Measurements from ENCODE around the gene ERGIC1. TPM values are rescaled to one million over a fixed set of nuclear protein-coding genes. Genes with fewer than 3 reads are reported as not detected.

The ERGIC1 gene
- total and polyA plus RNA-seq, 2 of the 13 experiments (the other 11 are each of a cell fraction or from before 2014, with no cell fraction given) = 78.5 to 184 TPM

DNA sequence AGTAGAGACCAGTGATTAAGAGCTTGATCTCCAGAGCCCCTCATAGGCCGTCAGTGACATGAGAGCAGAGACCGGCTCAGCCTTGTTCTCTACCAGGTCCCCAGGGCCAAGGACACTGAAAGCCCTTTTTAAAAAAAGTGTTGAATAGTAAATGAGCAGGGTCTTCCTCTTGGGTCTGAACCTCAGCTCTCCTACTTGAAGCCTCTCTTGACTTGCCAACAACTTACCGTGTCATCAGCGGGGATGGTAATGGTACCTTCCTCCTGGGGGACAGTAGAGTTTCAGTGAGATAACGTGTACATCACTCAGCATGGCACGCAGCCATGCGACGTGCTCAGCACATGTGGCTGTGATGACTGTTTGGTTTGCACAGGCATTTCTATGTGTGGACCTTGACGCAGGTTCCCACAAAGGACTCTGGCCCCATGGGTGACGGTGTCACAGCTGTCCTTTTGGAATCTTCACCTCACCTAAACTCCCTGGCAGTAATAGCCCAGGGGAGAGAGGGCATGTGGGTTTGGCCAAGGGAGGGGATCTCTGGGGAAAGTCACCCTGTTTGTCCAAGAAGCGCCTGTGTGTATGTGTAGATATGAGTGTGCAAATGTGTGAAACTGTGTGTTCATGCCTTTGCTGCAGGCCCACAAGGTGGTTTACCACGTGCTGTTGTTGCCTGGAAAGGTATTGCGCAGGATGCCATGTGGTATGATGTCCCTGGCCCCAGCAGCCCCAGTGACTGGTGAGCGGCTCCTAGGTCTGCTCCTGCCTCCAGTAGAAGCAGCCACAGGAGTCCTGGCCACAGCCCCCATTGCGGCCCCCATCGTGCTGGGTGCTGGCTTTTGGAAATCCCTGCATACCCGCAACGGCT lies 18.7 kb downstream of the ERGIC1 start (continued):
- TF ChIP-seq HMGA1 (CRISPR knock-in tag; conservative IDR thresholded peaks at IDR 0.05) (no peak), ZNF362 (CRISPR knock-in tag; IDR thresholded peaks at IDR 0.05; ENCODE audit: borderline replicate concordance) (peak; percentile 87), SP5 (CRISPR knock-in tag; IDR thresholded peaks at IDR 0.05; ENCODE audit: borderline replicate concordance, low read depth) (0 out of 2 replicates have a peak, but pooled peaks have one; percentile 36), RFXAP (CRISPR knock-in tag; IDR thresholded peaks at IDR 0.05; ENCODE audit: borderline replicate concordance) (peak; percentile 62; the same call in 1 of the 2 replicates), SOX6 (IDR thresholded peaks at IDR 0.05) (no peak), SOX6 (CRISPR knock-in tag; IDR thresholded peaks at IDR 0.05) (peak; percentile 87), SKI (IDR thresholded peaks at IDR 0.05; ENCODE audit: partially characterized antibody) (peak; percentile 88), ZC3H4 (CRISPR knock-in tag; IDR thresholded peaks at IDR 0.05; ENCODE audit: borderline replicate concordance) (no peak), ZNF776 (CRISPR knock-in tag; IDR thresholded peaks at IDR 0.05) (0 out of 2 replicates have a peak, but pooled peaks have one; percentile 36), KDM1A (CRISPR knock-in tag; IDR thresholded peaks at IDR 0.05) (peak; percentile 58; the same call in 1 of the 2 replicates), MED8 (CRISPR knock-in tag; IDR thresholded peaks at IDR 0.05; ENCODE audit: insufficient replicate concordance) (no peak), ZNF713 (CRISPR knock-in tag; IDR thresholded peaks at IDR 0.05) (0 out of 2 replicates have a peak, but pooled peaks have one; percentile 88), SIX1 (CRISPR knock-in tag; IDR thresholded peaks at IDR 0.05; ENCODE audit: borderline replicate concordance) (0 out of 2 replicates have a peak, but pooled peaks have one; percentile 32), STAT5B (CRISPR knock-in tag; IDR thresholded peaks at IDR 0.05) (0 out of 2 replicates have a peak, but pooled peaks have one; percentile 71)
- TF ChIP-seq, protein P1, sequence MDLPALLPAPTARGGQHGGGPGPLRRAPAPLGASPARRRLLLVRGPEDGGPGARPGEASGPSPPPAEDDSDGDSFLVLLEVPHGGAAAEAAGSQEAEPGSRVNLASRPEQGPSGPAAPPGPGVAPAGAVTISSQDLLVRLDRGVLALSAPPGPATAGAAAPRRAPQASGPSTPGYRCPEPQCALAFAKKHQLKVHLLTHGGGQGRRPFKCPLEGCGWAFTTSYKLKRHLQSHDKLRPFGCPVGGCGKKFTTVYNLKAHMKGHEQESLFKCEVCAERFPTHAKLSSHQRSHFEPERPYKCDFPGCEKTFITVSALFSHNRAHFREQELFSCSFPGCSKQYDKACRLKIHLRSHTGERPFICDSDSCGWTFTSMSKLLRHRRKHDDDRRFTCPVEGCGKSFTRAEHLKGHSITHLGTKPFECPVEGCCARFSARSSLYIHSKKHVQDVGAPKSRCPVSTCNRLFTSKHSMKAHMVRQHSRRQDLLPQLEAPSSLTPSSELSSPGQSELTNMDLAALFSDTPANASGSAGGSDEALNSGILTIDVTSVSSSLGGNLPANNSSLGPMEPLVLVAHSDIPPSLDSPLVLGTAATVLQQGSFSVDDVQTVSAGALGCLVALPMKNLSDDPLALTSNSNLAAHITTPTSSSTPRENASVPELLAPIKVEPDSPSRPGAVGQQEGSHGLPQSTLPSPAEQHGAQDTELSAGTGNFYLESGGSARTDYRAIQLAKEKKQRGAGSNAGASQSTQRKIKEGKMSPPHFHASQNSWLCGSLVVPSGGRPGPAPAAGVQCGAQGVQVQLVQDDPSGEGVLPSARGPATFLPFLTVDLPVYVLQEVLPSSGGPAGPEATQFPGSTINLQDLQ (CRISPR knock-in tag; IDR thresholded peaks at IDR 0.05) = 0 out of 2 replicates have a peak, but pooled peaks have one; percentile 16
- TF ChIP-seq, protein P2, sequence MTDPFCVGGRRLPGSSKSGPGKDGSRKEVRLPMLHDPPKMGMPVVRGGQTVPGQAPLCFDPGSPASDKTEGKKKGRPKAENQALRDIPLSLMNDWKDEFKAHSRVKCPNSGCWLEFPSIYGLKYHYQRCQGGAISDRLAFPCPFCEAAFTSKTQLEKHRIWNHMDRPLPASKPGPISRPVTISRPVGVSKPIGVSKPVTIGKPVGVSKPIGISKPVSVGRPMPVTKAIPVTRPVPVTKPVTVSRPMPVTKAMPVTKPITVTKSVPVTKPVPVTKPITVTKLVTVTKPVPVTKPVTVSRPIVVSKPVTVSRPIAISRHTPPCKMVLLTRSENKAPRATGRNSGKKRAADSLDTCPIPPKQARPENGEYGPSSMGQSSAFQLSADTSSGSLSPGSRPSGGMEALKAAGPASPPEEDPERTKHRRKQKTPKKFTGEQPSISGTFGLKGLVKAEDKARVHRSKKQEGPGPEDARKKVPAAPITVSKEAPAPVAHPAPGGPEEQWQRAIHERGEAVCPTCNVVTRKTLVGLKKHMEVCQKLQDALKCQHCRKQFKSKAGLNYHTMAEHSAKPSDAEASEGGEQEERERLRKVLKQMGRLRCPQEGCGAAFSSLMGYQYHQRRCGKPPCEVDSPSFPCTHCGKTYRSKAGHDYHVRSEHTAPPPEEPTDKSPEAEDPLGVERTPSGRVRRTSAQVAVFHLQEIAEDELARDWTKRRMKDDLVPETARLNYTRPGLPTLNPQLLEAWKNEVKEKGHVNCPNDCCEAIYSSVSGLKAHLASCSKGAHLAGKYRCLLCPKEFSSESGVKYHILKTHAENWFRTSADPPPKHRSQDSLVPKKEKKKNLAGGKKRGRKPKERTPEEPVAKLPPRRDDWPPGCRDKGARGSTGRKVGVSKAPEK (CRISPR knock-in tag; IDR thresholded peaks at IDR 0.05; ENCODE audit: borderline replicate concordance) = 0 out of 2 replicates have a peak, but pooled peaks have one; percentile 9
- TF ChIP-seq, protein P3, sequence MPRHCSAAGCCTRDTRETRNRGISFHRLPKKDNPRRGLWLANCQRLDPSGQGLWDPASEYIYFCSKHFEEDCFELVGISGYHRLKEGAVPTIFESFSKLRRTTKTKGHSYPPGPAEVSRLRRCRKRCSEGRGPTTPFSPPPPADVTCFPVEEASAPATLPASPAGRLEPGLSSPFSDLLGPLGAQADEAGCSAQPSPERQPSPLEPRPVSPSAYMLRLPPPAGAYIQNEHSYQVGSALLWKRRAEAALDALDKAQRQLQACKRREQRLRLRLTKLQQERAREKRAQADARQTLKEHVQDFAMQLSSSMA (CRISPR knock-in tag; IDR thresholded peaks at IDR 0.05) = 0 out of 2 replicates have a peak, but pooled peaks have one; percentile 50
- TF ChIP-seq, protein P4, sequence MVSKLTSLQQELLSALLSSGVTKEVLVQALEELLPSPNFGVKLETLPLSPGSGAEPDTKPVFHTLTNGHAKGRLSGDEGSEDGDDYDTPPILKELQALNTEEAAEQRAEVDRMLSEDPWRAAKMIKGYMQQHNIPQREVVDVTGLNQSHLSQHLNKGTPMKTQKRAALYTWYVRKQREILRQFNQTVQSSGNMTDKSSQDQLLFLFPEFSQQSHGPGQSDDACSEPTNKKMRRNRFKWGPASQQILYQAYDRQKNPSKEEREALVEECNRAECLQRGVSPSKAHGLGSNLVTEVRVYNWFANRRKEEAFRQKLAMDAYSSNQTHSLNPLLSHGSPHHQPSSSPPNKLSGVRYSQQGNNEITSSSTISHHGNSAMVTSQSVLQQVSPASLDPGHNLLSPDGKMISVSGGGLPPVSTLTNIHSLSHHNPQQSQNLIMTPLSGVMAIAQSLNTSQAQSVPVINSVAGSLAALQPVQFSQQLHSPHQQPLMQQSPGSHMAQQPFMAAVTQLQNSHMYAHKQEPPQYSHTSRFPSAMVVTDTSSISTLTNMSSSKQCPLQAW (CRISPR knock-in tag; IDR thresholded peaks at IDR 0.05) = peak; percentile 95
